HG03039 (cell line): Measurements from ENCODE around the gene ABCA6.

Experiments used
- ATAC-seq: cut with Tn5 transposase; IDR thresholded peaks from one replicate; pipeline ENCODE4 v1.9.1; 2021; ENCODE audit warnings: mild to moderate bottlenecking, moderate library complexity; ENCODE audit not compliant: unreplicated experiment

Gene ABCA6

DNA sequence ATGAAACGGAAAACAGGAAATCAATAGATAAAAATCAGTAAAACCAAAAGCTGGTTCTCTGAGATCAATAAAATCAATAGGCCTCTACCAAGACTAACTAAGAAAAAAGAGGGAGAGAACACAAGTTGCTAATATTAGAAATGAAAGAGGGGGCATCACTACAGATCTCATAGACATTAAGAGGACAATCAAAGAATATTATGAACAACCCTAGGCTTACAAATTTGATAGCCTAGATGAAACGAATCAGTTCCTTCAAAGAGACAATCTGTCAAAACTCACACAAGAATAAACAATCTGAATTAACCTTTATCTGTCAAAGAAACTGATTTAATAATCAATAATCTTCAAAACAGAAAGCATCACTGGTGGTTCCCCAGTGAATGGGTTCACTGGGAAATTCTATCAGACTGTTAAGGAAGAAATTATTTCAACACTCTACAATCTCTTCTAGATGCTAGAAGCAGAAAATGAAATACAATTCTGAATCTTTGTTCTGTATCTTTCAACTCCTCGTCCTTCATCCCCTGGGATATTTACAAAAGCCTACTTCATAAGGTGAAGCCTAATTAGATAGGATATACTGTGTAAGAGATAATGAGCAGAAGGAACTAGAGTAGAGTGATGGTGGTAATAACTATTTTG lies 85.4 kb downstream of the ABCA6 start:
- ATAC-seq: no peak

DNA sequence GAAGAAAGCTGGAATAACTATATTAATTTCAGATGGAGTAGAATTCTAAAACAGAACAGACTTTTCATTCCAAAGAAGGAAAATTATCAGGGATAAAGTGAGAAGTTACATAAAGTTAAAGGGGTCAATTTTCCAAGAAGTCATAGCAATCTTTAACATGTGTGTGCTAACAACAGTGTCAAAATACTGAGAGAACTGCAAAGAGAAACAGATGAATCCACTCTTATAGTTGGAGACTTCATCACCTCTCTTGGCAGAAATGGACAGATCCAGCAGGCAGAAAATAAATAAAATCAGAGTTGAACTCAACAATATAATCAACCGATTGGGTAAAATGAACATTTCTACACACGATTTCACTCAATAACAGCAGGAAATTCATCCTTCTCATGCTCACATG lies 86.4 kb downstream of the ABCA6 start:
- no peak for ATAC-seq

GRCh38 chr17:69050999-69051775 lies 90.5 kb downstream of the ABCA6 start:
- ATAC-seq: no peak

- no peak for ATAC-seq
Measured at GRCh38 chr17:69048634-69049033, 93.1 kb downstream of the ABCA6 start.

DNA sequence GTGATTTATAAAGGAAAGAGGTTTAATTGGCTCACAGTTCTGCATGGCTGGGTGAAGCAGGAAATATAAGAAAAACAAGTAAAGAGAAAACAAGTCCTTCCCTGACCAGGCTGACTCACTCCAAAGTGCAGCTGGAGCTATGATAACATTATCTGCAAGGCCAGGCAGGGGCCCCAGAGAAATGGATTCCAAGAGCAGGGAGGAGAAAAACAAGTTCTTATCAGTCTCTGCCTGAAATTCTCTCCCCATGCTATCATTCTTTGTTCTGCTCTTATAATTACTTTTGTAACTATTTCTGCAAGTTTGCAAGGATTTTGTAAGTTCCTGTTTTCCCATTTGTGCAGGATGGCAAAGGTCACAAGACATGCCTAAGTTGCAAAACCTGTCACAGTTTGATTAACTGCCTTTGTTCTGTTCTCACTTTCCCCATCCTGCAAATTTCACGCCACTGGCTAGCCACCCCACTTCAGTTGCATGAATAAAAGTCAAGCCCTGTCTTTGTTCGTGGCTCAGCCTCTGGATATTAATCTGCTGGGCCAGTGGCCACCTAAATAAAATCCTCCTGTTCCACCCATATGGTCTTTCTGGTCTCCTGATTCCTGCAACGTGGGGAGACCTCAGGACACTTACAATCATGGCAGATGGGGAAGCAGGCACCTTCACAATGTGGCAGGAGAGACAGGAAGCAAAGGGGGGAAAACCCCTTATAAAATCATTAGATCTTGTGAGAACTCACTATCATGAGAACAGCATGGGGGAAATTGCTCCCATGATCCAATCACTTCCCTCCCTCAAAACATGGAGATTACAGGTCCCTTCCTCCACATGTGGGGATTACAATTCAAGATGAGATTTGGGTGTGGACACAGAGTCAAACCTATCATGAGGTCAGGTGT lies 94.1 kb downstream of the ABCA6 start:
- ATAC-seq: no peak

- ATAC-seq: no peak
Measured at GRCh38 chr17:69046121-69046807, 95.4 kb downstream of the ABCA6 start.

- ATAC-seq: no peak
Measured at GRCh38 chr17:69045646-69046045, 96.0 kb downstream of the ABCA6 start.

- ATAC-seq: no peak
Measured at GRCh38 chr17:69044371-69044770, 97.3 kb downstream of the ABCA6 start.

GRCh38 chr17:69043098-69043734 lies 98.5 kb downstream of the ABCA6 start:
- ATAC-seq: no peak

GRCh38 chr17:69042308-69042707 lies 99.4 kb downstream of the ABCA6 start:
- ATAC-seq: no peak

- ATAC-seq: no peak
Measured at GRCh38 chr17:69031839-69032238, 109.9 kb downstream of the ABCA6 start.

- no peak for ATAC-seq
Measured at GRCh38 chr17:69030169-69030568, 111.5 kb downstream of the ABCA6 start.
